H1 (cell line): ENCODE measurements around the gene SCN2B. TPM values are rescaled to one million over a fixed set of nuclear protein-coding genes. Genes with fewer than 3 reads are reported as not detected.

ENCODE experiments used
- CTCF ChIA-PET: fragments of 300-600 bp; sonication (Branson Sonifier 250); formaldehyde crosslinking; loops from one replicate; lab custom pipeline; 2021; ENCODE audit not compliant: partially characterized antibody; lab: Charles Lee
- POLR2A ChIA-PET: fragments of 300-600 bp; sonication (Branson Sonifier 250); formaldehyde crosslinking; loops from one replicate; lab custom pipeline; 2021; ENCODE audit warnings: inconsistent platforms; ENCODE audit not compliant: partially characterized antibody; lab: Charles Lee
- DNase-seq, 2 experiments: peaks; one replicate each; pipeline versions ENCODE4 v3.0.0 to v3.0.0-alpha.2; 2010 to 2022; ENCODE audit warnings: low spot score in 2 of 2, low read depth in 1 of 2, mixed read lengths in 1 of 2
- FAIRE-seq: peaks from 2 replicates; lab custom pipeline; 2011; peaks lifted over from hg19 to GRCh38; lab: Jason Lieb, UNC
- H2AFZ ChIP-seq: 2 replicates; pipeline ENCODE4 v1.8.1; 2012; ENCODE audit warnings: low read length, inconsistent platforms
- H2AK5ac ChIP-seq: 2 replicates; pipeline ENCODE4 v1.6.1; 2013; ENCODE audit warnings: low read depth, low read length
- H2BK120ac ChIP-seq: replicated peaks from 2 replicates; pipeline ENCODE3; 2013; ENCODE audit warnings: low read depth, low read length, inconsistent platforms
- H2BK12ac ChIP-seq: 2 replicates; pipeline ENCODE4 v1.6.1; 2013; ENCODE audit warnings: low read depth, low read length
- H2BK15ac ChIP-seq: 2 replicates; pipeline ENCODE4 v1.6.1; 2013; ENCODE audit warnings: low read length
- H2BK20ac ChIP-seq: 2 replicates; pipeline ENCODE4 v1.6.1; 2013; ENCODE audit warnings: low read length
- H2BK5ac ChIP-seq: 2 replicates; pipeline ENCODE4 v1.6.1; 2013; ENCODE audit warnings: low read depth, low read length
- H3K14ac ChIP-seq: 2 replicates; pipeline ENCODE4 v1.6.1; 2013; ENCODE audit warnings: inconsistent platforms; ENCODE audit not compliant: insufficient read length
- H3K18ac ChIP-seq: 2 replicates; pipeline ENCODE4 v1.6.1; 2013; ENCODE audit warnings: low read length; ENCODE audit errors: extremely low read depth
- H3K23ac ChIP-seq: 2 replicates; pipeline ENCODE4 v1.6.1; 2013; ENCODE audit warnings: inconsistent platforms; ENCODE audit not compliant: insufficient read length
- H3K23me2 ChIP-seq: 2 replicates; pipeline ENCODE4 v1.6.1; 2013; ENCODE audit warnings: low read depth, low read length
- H3K27ac ChIP-seq: 2 replicates; pipeline ENCODE4 v1.6.1; 2011; ENCODE audit warnings: low read depth, low read length, inconsistent platforms
- H3K27me3 ChIP-seq, 4 experiments: replicated peaks in 1 of 4; 1 replicate in 1 of 4; 2 replicates in 3 of 4; pipeline versions ENCODE4 v1.6.1 to v1.8.1; 2011 to 2013; ENCODE audit warnings: low read length in 3 of 4, mild to moderate bottlenecking in 3 of 4, inconsistent platforms in 2 of 4, mixed read lengths in 2 of 4, moderate library complexity in 1 of 4; ENCODE audit not compliant: control insufficient read depth in 3 of 4, insufficient read depth in 3 of 4; ENCODE audit errors: extremely low read depth in 1 of 4
- H3K36me3 ChIP-seq, 4 experiments: 2 replicates each; pipeline versions ENCODE4 v1.6.1 to v1.8.1; 2011 to 2013; ENCODE audit warnings: mild to moderate bottlenecking in 4 of 4, low read length in 3 of 4, moderate library complexity in 2 of 4, control low read depth in 1 of 4, inconsistent platforms in 1 of 4; ENCODE audit not compliant: insufficient read depth in 4 of 4, control insufficient read depth in 2 of 4
- H3K4ac ChIP-seq: replicated peaks from 2 replicates; pipeline ENCODE3; 2013; ENCODE audit warnings: low read length, low read depth, mixed read lengths, inconsistent platforms; ENCODE audit not compliant: insufficient read length
- H3K4me1 ChIP-seq, 4 experiments: replicated peaks in 1 of 4; 1 replicate in 1 of 4; 2 replicates in 3 of 4; pipeline versions ENCODE4 v1.6.1 to v1.8.1; 2011 to 2013; ENCODE audit warnings: low read length in 3 of 4, inconsistent platforms in 2 of 4, mixed read lengths in 1 of 4; ENCODE audit not compliant: insufficient read depth in 4 of 4, control insufficient read depth in 3 of 4
- H3K4me2 ChIP-seq, 2 experiments: 2 replicates each; pipeline versions ENCODE4 v1.6.1 to v1.8.1; 2011 to 2013; ENCODE audit warnings: low read depth in 2 of 2, low read length in 2 of 2, control low read depth in 1 of 2, inconsistent platforms in 1 of 2, mild to moderate bottlenecking in 1 of 2; ENCODE audit not compliant: insufficient read depth in 1 of 2
- H3K4me3 ChIP-seq, 4 experiments: fragments of 200-600, 300-600 bp in 1 of 4; sonication (generic), shearing (Covaris generic), sonication (Bioruptor Twin) in 1 of 4; 2 replicates each; pipeline versions ENCODE4 v1.5.1 to v1.8.1; 2011 to 2016; ENCODE audit warnings: low read length in 4 of 4, low read depth in 3 of 4, control low read depth in 2 of 4, inconsistent platforms in 2 of 4, mild to moderate bottlenecking in 2 of 4, mixed read lengths in 1 of 4, moderate library complexity in 1 of 4; ENCODE audit not compliant: insufficient read depth in 2 of 4; ENCODE audit errors: extremely low read depth in 1 of 4
- H3K56ac ChIP-seq: replicated peaks from 2 replicates; pipeline ENCODE3; 2013; ENCODE audit warnings: low read depth, mild to moderate bottlenecking, mixed read lengths, low read length, inconsistent platforms; ENCODE audit not compliant: insufficient read length
- H3K79me1 ChIP-seq: 2 replicates; pipeline ENCODE4 v1.6.1; 2013; ENCODE audit warnings: low read depth, low read length, control low read depth
- H3K79me2 ChIP-seq, 2 experiments: 2 replicates each; pipeline versions ENCODE4 v1.6.1 to v1.8.1; 2012 to 2013; ENCODE audit warnings: low read length in 2 of 2, mild to moderate bottlenecking in 2 of 2, inconsistent platforms in 1 of 2; ENCODE audit not compliant: insufficient read depth in 2 of 2, control insufficient read depth in 1 of 2
- H3K9ac ChIP-seq, 4 experiments: replicated peaks in 1 of 4; 1 replicate in 1 of 4; 2 replicates in 3 of 4; pipeline versions ENCODE4 v1.6.1 to v1.8.1; 2011 to 2013; ENCODE audit warnings: low read depth in 3 of 4, low read length in 3 of 4, control low read depth in 2 of 4, mild to moderate bottlenecking in 2 of 4, moderate library complexity in 2 of 4, inconsistent platforms in 1 of 4; ENCODE audit errors: extremely low read depth in 1 of 4
- H3K9me3 ChIP-seq, 2 experiments: 2 replicates each; pipeline versions ENCODE4 v1.6.1 to v1.8.1; 2012 to 2013; ENCODE audit warnings: mild to moderate bottlenecking in 2 of 2, moderate library complexity in 2 of 2, control low read depth in 1 of 2, inconsistent platforms in 1 of 2, low read depth in 1 of 2, low read length in 1 of 2, mixed read lengths in 1 of 2; ENCODE audit not compliant: insufficient read depth in 2 of 2
- H4K20me1 ChIP-seq, 2 experiments: replicated peaks in 1 of 2; 2 replicates each; pipeline versions ENCODE3 to v1.8.1; 2011 to 2013; ENCODE audit warnings: inconsistent platforms in 2 of 2, low read length in 2 of 2, mild to moderate bottlenecking in 1 of 2; ENCODE audit not compliant: insufficient read depth in 2 of 2, control insufficient read depth in 1 of 2
- H4K5ac ChIP-seq: 2 replicates; pipeline ENCODE4 v1.6.1; 2013; ENCODE audit warnings: low read length, low read depth, mixed read lengths, inconsistent platforms; ENCODE audit not compliant: insufficient read length
- H4K8ac ChIP-seq: 2 replicates; pipeline ENCODE4 v1.8.0; 2013; ENCODE audit warnings: mild to moderate bottlenecking, moderate library complexity, low read length, inconsistent platforms; ENCODE audit not compliant: insufficient read depth; ENCODE audit errors: extremely low read depth
- H4K91ac ChIP-seq: replicated peaks from 2 replicates; pipeline ENCODE3; 2013; ENCODE audit warnings: low read length, mixed read lengths, inconsistent platforms; ENCODE audit not compliant: insufficient read length
- CBX8 ChIP-seq: fragments of 300-800, 300-1000 bp; sonication (generic); IDR thresholded peaks from 2 replicates; pipeline ENCODE4 v1.7.1; 2016; ENCODE audit warnings: low read depth, low read length, borderline replicate concordance
- CTCF ChIP-seq, 3 experiments: IDR thresholded peaks; 1 replicate in 2 of 3; 2 replicates in 1 of 3; pipeline versions ENCODE4 v1.5.1 to v1.6.1; 2011; ENCODE audit warnings: low read length in 3 of 3, mild to moderate bottlenecking in 3 of 3, inconsistent platforms in 2 of 3, low read depth in 1 of 3, moderate library complexity in 1 of 3; ENCODE audit not compliant: insufficient read depth in 1 of 3; ENCODE audit errors: control extremely low read depth in 1 of 3
- EP300 ChIP-seq, 2 experiments: IDR thresholded peaks; 1 replicate in 1 of 2; 2 replicates in 1 of 2; pipeline ENCODE4 v1.6.1; 2011 to 2012; ENCODE audit warnings: low read depth in 2 of 2, low read length in 2 of 2, mild to moderate bottlenecking in 2 of 2, borderline replicate concordance in 1 of 2, inconsistent platforms in 1 of 2, moderate library complexity in 1 of 2
- SIRT6 ChIP-seq: IDR thresholded peaks from one replicate; pipeline ENCODE4 v1.7.1; 2012; ENCODE audit warnings: low read length, inconsistent platforms
- SRF ChIP-seq: IDR thresholded peaks from 2 replicates; pipeline ENCODE4 v1.6.1; 2011; ENCODE audit warnings: mild to moderate bottlenecking, low read depth, low read length, moderate library complexity
- WGBS, 2 experiments: shearing (Covaris generic) in 1 of 2; methylation state at CpG; one replicate each; pipeline versions ENCODE4 v1.1.6 to v1.1.7; 2013 to 2015; ENCODE audit warnings: low lambda C conversion rate in 2 of 2, mixed read lengths in 2 of 2, inconsistent platforms in 1 of 2, low coverage in 1 of 2, missing lambda C conversion rate in 1 of 2; ENCODE audit not compliant: insufficient replicate concordance in 2 of 2, insufficient coverage in 1 of 2, insufficient read length in 1 of 2; ENCODE audit errors: extremely low coverage in 1 of 2, missing lambda C conversion rate in 1 of 2; 5-methylcytosine and 5-hydroxymethylcytosine counted together
- polyA plus RNA-seq, 7 experiments: library from polyadenylated mRNA; depleted of rRNA in 3 of 7; stranded (reverse) in 5 of 7; unstranded in 2 of 7; fragments of >200 nt in 5 of 7; fragments of 200-250 nt in 2 of 7; gene quantifications; 1 replicate in 5 of 7; 2 replicates in 1 of 7; 4 replicates in 1 of 7; pipeline versions ENCODE4 v1.2.1 to v1.2.3, GENCODE V29; 2011 to 2013; ENCODE audit warnings: missing spikeins in 2 of 7, mixed read lengths in 2 of 7
- total RNA-seq: library from RNA; stranded (reverse); fragmentation: NEBNext Ultra II Directional; extraction: Animal tissue kit (Norgen Biotek cat#: 25700); gene quantifications from 2 replicates; pipeline ENCODE4 v1.2.1, GENCODE V29; 2021

The SCN2B gene
- total and polyA plus RNA-seq, 2 of the 8 experiments (the other 6 are each of a cell fraction or from before 2014, with no cell fraction given): 0.14 to 0.24 TPM

GRCh38 chr11:118136341-118136740 is 40.1 kb downstream of the SCN2B start:
- no peak for FAIRE-seq
- H2BK12ac ChIP-seq: no peak overlapping the region
- H4K20me1 ChIP-seq: no peaks in the 10 kb centered on the region
- H2BK120ac ChIP-seq: no peak overlapping the region
- no peak for TF ChIP-seq EP300 (IDR thresholded peaks at IDR 0.05; ENCODE audit: borderline replicate concordance in 1 of 2, low read depth in 2 of 2, low read length in 2 of 2)
- TF ChIP-seq SRF: no peak
- no peak for TF ChIP-seq SIRT6
- no peak for TF ChIP-seq CTCF (IDR thresholded peaks at IDR 0.05; ENCODE audit: control extremely low read depth in 1 of 3, insufficient read depth in 1 of 3, low read depth in 1 of 3, low read length in 3 of 3)
- TF ChIP-seq CBX8: no peak
- TF ChIP-seq, all 59 proteins: peak for 0
- Histone ChIP-seq H3K23me2 (no peaks in the 10 kb centered on the region), H3K36me3 (no peaks in the 10 kb centered on the region), H3K56ac (no peak overlapping the region), H3K4me1 (no peaks in the 10 kb centered on the region), H4K91ac (no peak overlapping the region), H3K79me1 (no peaks in the 10 kb centered on the region), H2BK20ac (no peak overlapping the region), H2AFZ (no peak overlapping the region), H3K23ac (no peak overlapping the region), H4K5ac (no peak overlapping the region), H3K14ac (no peak overlapping the region), H3K9me3 (no peaks in the 10 kb centered on the region), H2BK15ac (no peak overlapping the region), H2AK5ac (no peak overlapping the region), H4K8ac (no peak overlapping the region), H3K27ac (no peak overlapping the region), H3K4ac (no peak overlapping the region), H3K4me2 (no peak overlapping the region), H3K79me2 (no peaks in the 10 kb centered on the region), H3K9ac (no peak overlapping the region), H3K18ac (no peak overlapping the region), H3K27me3 (no peaks in the 10 kb centered on the region), H3K4me3 (no peak overlapping the region), H2BK5ac (no peak overlapping the region)
- POLR2A ChIA-PET: no interaction called here
- WGBS, 2 experiments: 100% methylated on average over 2 of the region's 2 CpGs; no CpG with 5 or more reads in 1 of the 2 experiments
- CTCF ChIA-PET: interaction anchor here (1.6 to 3.3 kb wide), 2 partner anchors 9 to 35 kb away, joined by 5 to 11 read pairs; no protein-coding TSS in a partner anchor
- DNase-seq: no peak
